Astrocyte of the hippocampus (primary cell): ENCODE data around the gene UTF1.
"Not testable (repeated sequence)": the region's sequence is repeated elsewhere in the genome, so short reads cannot be mapped to it uniquely, and the experiment has no call there.

Experiments used
- DNase-seq: peaks from one replicate; pipeline ENCODE4 v3.0.0; 2011; ENCODE audit warnings: low read depth, low spot score

The UTF1 gene

DNA sequence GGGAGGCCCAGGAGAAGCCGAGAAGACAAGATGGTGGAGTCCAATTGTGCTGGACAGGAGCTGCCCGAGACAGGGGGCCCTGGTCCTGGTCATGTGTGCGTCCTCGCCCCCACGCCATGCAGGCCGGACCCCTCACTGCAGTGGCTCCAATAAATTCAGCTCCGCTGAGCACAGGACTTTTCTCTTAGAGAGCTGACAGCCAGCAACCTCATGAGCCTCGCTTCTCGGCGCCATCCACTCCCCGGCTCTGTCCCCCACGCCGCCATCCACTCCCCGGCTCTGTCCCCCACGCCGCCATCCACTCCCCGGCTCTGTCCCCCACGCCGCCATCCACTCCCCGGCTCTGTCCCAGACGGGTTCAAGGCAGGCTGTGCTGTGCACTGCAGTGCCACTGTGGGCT, 2.8 kb upstream of the UTF1 start:
- no peak for DNase-seq

DNA sequence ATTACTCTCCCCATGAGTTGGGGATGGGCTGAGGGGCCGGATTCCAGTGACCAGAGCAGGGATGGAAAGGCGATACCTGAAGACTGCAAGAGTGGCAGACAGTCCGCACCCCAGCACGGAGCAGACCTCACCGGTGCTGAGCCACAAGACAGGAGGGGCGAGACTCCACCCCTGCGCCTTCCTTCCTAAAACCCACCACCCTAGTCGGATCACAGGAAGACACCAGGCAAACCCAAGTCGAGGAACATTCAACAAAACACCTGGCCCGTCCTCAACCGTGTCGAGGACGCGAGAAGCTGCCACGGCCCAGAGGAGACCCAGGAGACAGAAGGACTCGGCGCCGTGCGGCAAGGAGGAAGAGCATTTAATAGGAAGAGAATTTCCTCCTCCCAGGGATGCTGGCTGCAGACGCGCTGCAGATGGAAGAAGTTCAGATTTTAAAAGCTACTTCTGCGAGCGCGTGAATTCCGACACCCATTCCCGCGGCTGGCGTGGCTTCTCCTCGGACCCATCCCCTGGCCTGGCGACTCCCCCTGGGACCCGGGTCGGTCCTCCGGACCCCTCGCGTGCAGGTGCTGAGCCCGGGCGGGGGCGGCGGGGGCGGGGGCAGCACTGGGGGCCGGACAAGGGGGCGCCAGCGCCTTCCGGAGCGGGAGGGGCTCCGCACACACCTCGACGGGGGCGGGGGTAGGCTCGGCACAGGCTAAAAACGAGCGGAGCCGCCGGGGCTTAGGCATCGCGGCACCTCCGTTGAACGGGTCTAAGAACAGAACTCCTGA, 563 bp upstream of the UTF1 start:
- no peak for DNase-seq

DNA sequence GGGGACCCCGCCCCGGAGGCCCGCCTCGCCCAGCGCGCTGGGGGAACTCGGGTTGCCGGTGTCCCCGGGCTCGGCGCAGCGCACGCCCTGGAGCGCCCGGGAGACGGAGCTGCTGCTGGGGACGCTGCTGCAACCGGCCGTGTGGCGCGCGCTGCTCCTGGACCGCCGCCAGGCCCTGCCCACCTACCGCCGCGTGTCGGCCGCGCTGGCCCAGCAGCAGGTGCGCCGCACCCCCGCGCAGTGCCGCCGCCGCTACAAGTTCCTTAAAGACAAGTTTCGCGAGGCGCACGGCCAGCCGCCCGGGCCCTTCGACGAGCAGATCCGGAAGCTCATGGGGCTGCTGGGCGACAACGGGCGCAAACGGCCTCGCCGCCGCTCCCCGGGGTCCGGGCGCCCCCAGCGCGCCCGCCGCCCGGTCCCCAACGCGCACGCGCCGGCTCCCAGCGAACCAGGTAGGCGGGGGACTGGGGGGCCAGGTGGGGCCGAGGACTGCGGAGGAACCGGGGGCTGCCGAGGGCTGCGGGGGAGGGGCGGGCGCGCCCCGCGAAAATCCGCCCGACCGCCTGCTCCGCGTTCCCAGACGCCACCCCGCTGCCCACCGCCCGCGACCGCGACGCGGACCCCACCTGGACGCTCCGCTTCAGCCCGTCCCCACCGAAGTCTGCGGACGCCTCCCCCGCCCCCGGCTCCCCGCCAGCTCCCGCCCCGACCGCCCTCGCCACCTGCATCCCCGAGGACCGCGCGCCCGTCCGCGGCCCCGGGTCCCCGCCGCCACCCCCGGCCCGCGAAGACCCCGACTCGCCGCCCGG, 574 bp downstream of the UTF1 start:
- peak; percentile 30 for DNase-seq

DNA sequence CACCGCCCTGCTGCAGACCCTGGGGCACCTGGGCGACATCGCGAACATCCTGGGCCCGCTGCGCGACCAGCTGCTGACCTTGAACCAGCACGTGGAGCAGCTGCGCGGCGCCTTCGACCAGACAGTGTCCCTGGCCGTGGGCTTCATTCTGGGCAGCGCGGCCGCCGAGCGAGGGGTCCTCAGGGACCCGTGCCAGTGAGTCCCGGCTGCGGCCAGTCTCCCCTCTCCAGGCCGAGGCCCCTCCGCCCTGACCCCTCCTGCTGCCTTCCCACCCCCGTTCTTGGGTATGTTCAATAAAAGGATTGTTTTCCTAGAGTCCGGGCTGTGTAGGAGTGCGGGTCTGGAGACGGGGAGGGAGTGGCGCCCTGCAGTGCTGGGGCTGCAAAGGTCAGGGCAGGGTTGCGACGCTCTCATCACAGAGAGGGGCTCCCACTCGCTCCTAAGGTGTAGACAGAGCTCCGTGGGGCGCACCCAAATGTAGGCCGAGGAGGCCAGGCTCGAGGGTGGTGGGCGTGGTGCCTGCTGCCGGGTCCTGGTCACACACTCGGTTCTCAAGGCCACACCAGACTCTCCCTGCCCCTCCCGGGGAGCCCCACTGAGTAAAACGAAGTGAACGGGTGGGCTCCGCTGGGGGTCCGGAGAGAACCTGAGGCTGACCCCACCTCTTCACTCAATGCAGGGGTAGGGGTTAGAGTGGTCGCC, 1.4 kb downstream of the UTF1 start:
- DNase-seq: no peak

DNA sequence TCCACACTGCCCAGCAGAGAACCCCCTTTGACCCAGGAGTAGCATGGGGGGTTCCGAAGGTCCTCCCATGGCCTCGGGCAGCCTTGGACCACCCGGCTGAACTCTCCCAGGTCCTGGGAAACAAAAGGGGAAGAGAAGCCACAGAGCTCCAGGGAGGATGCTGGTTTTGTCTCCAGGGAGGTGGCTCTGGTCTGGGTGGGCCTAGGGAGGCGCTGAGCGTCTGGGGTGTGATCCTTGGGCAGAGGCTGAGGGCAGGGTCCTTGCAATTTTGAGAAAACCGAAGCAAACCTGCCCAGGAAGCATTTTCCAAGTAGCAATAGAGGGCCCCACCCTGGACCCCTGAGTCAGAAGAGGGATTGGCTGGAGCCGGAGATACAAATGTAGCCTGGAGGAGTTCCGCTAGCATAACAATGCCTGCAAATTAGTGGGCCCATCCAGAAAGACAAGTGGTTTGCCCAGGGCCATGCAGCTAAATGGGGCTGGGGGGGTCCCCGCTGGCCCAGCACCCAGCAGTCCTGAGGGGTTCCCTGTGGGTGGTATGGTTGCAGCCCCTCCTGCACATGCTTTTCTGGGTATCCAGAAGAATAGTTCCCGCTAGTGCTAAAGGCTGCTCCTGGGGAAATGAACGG, 2.0 kb downstream of the UTF1 start:
- no peak for DNase-seq

DNA sequence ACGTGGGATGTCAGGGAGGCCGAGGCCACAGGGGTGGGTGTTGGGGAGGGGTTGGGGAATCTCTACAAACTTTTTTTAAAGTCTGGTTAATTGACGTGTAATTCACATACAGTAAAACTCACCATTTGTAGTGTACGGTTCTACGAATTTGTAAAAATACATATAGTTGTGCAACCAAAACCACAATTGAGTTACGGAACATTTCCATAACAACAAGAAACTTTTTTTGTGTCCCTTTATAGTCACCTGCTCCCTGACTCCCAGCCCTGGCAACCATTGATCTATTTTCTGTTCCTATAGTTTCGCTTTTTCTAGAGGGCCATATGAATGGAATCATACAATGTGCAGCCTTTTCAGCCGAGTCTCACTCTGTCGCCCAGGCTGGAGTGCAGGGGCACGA, 4.8 kb downstream of the UTF1 start:
- not testable (repeated sequence) for DNase-seq

DNA sequence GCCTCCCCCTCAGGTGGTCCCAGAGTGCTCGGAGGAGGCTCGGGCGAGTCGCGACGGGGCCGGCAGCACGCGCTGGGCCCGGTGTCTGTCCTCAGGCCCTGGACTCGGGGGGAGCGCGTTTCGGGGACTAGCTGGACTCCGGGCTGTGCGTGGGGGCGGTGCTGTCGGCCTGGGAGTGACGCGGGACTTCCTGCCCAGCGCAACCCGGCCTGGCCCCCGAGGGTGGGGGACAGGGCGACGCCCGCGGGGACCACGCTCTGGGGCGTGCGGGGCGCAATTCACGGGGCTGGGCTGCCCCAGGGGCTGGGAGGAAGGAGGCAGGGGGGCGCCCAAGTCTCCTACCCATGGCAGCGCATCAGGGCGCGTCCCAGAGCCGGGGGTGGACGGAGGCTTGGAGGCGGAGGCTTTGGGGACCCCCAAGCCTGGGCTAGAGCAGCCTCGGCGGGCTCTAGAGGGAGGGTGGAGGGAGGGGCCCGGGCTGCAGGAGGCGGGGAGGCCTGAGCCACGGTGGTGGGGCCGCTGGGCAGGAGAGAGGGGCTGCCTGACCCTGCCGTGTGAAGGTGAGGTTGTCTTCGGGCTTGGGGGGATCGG, 5.3 kb downstream of the UTF1 start:
- DNase-seq: no peak

DNA sequence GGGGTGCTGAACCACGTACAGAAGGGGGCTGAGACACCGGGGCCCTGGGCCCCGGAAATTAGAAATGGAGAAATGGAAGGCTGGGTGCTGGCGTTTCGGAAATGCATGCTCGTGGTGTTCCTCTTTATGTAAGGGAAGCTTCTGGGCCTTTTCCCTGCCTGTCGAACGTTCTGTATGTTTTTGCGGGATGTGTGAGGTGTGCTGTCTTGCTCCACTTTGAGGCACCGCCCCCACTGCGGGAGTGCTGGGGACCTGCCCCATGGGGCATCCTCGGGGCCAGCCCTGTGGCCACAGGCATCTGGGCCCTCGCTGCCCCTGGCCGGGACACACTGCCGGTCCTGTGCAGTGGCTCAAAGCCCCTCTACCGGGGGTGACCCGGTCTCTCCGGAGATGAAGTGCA, 5.9 kb downstream of the UTF1 start:
- no peak for DNase-seq

DNA sequence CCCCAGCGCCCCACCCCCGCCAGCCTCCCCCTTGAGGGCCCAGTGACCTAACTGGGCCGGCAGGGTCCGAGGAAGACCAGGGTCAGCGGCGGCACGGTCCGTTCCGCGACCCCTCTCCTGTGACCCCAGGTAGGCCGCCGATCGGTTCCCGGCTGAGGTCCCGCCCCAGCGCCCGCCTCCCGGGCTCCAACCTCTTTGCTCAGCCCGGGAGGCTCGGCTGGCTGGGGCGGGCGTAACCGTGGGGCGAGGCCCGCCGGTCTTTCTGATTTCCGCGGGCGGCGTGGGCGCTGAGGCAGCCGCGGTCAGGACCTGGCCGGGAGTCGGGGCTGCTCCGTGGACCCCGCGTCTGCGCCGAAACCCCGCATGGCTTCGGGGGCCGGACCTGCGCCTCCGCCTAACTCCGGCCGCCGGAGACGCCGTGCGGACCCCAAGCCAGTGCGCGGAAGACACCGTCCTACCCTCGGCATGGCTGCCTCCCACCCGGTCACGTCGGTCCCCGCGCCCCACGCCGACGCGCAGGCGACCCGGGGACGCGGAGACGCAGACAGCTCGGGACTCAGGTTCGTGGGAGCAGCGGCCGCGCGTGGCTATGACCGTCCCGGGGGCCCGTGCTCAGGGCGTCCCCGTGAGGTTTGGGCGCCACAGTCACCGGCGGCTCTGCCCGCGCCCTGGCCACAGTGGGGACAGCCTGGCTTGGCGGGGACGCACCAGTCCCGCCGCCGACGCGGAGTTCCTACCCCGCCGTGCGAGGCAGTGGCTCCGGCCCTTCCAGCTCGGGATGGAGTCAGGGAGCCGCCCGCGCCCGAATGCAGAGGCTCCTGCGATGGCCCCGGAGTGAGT, 6.6 kb downstream of the UTF1 start:
- no peak for DNase-seq

DNA sequence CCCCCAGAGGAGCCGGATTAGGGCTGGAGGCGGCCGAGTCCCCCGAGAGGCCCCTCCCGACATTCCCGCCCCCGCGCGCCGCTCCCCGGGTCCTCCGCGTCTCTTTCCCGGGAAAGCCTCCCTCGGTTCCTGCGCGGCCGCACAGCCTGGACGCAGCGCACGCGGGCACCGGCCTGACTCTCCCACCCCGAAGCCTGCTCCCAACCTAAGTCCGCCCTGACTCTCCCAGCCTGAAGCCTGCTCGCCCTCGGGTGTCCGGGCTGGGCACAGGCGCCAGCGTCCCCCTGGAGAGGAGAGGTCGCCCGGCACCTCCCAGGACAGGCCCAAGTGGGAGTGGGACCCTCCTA, 7.2 kb downstream of the UTF1 start:
- no peak for DNase-seq

DNA sequence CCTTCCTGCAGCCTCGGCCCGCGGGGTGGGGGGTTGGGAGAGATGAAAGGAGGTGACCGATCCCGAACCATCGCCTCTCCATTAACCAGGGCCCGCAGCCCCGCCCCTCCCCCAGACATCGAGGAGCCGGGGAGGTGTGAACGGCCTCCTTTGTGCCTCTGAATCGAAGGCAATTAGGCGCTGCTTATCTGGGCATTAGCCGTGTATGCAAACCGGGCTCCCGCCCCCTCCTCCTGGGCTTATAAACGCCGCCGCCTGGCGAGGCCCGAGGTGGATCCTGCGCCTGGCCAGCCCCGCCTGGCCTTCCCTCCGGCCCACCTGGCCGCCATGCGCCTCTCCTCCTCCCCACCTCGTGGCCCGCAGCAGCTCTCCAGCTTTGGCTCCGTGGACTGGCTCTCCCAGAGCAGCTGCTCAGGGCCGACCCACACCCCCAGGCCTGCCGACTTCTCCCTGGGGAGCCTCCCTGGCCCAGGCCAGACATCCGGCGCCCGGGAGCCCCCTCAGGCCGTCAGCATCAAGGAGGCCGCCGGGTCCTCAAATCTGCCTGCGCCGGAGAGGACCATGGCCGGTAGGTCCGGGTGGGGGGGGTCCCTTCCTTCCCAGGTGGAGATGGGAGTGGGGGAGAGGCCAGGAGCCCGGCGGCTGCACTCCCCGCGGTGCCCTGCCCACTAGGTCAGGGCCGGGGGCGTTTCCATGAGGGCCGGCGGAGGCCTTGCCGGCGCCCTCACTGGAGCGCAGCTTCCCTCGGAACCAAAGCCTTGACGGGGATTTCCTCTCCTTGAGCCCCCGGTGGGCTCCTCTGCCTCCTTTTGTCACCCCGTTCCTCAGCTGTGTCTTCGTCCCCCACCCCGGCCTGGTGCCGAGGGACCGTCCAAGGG, 7.8 kb downstream of the UTF1 start, which contains the start of gene VENTX:
VENTX (plus strand) TSS at position 268 of the 878 bp plus-strand sequence; CDS start at position 328, 60 bp downstream.
- DNase-seq: no peak

DNA sequence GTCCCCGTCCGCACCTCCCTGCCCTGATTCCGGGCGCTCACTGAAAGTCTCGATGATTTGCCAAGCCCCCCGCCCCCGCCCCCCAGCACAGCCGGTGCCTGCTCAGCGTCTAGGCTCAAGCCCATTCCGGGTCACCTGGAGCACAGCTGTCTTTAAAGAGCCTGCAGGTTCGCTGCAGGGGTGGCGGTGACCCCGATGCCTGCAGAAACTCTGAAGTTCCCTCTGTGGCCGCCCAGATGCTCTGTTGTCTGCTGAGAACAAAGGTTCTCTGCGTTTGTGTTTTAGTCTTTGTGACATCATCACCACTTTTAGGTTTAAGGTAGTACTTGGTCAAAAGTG, 8.4 kb downstream of the UTF1 start:
- no peak for DNase-seq

DNA sequence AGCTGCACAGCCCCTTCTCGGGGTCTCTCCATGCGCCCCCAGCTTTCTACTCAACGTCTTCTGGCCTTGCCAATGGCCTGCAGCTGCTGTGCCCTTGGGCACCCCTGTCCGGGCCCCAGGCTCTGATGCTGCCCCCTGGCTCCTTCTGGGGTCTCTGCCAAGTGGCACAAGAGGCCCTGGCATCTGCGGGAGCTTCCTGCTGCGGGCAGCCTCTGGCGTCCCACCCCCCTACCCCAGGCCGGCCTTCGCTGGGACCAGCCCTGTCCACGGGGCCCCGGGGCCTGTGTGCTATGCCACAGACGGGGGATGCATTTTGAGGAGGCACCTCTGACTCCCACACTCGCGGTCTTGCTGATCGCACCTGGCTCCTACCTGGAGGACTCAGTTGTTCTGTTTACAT, 10.0 kb downstream of the UTF1 start:
- no peak for DNase-seq

DNA sequence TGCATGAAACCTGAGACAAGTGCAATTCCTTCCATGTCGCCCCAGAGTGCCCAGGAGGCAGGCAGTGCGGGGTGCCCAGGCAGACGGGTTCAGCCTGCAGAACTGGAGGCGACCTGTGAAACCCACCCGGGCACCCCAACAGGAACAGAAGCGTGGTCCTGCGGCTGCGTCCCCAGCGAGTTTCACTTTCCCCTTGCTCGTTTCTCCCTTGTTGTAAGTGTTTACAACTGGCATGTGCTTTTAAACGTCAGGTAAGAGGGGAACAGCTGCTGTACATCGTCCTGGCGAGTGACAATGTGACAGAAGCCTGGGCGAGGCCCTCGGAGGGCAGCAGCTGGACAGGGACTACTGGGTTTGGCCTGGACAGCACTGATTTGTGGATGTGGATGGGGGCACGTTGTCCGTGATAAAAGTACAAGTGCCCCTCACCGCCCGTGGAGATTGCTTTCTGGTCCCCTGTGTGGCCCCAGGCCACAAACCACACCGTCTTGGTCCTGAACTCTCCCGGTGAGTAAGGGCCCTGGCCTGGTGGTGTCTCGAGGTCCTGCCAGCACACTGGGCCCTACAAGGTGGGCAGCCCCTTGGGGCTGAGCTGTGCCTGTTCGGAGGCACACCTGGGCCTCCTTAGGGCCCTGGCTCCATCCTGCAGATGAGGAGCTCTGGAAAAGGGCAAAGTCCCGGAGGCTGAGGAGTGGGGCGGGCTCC, 11.6 kb downstream of the UTF1 start:
- no peak for DNase-seq

DNA sequence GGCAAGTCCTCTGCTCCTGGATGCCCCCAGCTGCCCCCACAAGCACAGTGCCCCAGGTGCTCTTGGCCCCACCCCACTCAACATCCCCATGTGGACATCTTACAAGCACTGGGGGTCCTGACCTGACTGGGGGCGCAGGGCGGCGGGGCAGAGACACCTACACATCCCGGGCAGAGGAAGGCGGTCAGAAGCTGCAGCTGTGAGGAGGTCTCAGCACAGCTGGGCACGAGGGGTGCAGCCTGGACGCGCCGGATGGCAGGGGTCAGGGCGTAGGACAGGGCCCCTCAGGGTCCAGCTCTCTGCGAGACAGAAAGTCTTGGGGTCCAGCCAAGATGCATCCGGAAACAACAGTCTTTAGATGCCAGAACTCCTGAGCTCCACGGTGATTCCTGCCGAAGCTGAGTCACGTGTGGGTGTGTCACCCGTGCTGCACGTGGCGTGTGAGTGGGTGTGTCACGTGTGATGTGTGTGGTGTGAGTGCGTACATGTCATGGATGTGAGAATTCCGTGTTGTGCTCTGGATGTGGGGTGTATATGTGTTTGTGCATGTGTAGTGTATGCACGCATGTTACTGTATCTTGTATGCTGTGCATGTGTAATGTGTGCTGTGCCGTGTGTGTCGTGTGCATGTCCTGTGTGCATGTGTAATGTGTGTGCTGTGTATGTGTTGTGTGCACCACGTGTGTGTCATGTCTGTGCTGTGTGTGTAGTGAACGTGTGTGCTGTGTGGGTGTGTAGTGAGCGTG, 12.8 kb downstream of the UTF1 start:
- no peak for DNase-seq

DNA sequence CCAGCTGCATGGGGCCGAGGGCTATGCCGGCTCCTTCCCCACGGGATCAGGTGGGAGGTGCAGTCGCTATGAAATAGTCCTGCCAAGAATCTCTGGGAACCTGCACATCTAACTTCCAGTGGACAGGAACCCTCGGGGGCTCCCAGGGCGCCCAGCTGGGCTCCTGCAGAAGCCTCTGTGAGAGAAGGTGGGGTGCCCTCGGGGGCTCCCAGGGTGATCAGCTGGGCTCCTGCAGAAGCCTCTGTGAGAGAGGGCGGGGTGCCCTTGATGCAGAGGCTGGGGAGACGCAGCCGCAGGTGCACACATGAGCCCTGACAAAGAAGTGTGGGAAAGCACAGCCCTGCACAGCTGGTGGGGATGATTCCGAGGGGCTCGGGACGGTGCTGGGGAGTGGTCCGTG, 13.6 kb downstream of the UTF1 start:
- no peak for DNase-seq

DNA sequence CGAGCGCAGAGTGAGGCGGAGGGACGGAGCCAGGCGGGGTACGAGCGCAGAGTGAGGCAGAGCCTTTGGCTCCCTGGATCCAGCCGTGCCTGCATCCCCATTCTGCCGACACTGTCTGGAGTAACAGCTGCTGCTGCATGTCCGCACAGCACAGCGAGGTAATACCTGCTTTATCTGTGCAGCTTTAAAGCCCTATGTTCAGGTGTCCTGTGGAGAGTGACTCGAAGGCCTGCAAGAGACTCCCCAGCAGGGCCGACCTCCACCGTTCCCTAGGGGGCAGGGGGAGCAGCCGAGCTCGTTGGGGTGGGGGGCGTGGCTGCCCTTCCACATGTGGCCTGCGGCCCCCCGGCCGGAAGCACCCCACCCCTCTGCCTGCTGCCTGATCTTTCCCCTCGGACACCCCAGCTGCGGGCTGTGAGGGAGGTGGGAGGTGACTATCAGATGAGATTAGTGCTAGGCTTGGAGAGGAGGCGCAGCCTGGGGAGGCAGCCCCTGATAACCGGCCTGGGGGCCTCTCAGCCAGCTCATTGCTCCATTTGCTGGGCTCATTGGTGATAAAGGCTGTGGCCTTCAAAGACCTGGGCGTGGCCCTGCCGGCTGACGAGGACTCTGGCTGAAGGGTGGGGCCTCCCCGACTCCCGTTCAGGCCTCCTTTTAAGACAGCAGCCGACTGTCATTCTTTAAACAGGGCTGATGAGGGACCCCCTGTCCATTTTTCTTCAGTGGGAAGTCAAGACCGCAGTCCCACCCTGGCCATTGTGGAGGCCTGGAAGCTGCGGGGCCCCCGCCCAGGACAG, 15.6 kb downstream of the UTF1 start:
- DNase-seq: no peak

DNA sequence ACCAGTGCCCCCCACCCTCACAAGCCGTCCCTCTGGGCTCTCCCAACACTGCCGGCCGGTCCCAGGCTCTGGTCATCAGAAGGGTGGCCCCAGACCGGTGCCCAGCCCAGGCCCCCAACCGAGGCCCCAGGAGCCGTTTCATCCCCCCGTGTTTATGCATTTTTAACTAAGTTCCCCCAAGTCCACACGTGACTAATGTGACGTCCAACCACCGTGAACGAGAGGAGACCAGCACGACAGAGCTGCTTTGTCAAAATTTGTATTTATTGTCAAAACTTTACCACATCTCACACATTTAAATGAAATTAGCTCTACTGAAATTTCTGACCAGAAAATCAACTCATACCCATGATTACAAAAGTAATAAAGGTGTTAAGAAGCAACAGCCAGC, 16.2 kb downstream of the UTF1 start:
- no peak for DNase-seq
